GM19240 (cell line): Measurements from ENCODE around the gene DGKG.

Experiments used
- DNase-seq: peaks from one replicate; pipeline ENCODE4 v3.0.0; 2011; ENCODE audit warnings: low spot score; ENCODE audit not compliant: insufficient read length

Gene DGKG

GRCh38 chr3:186149319-186149960 lies 212.6 kb downstream of the DGKG start:
- DNase-seq, result no peak

- no peak for DNase-seq
Measured at GRCh38 chr3:186144257-186144656, 217.8 kb downstream of the DGKG start.

GRCh38 chr3:186143250-186143649 lies 218.8 kb downstream of the DGKG start:
- DNase-seq, result no peak

GRCh38 chr3:186142393-186142932 lies 219.6 kb downstream of the DGKG start:
- DNase-seq, result no peak

GRCh38 chr3:186141790-186142189 lies 220.2 kb downstream of the DGKG start:
- DNase-seq, result no peak

GRCh38 chr3:186138272-186138981 lies 223.6 kb downstream of the DGKG start:
- no peak for DNase-seq

GRCh38 chr3:186137051-186137685 lies 224.9 kb downstream of the DGKG start:
- no peak for DNase-seq

GRCh38 chr3:186133980-186134379 lies 228.1 kb downstream of the DGKG start:
- DNase-seq, result no peak

- no peak for DNase-seq
Measured at GRCh38 chr3:186132487-186132886, 229.5 kb downstream of the DGKG start.

- DNase-seq, result no peak
Measured at GRCh38 chr3:186129206-186129605, 232.8 kb downstream of the DGKG start.

- no peak for DNase-seq
Measured at GRCh38 chr3:186128158-186128557, 233.9 kb downstream of the DGKG start.

GRCh38 chr3:186127463-186127862 lies 234.6 kb downstream of the DGKG start:
- DNase-seq, result no peak

GRCh38 chr3:186125118-186125517 lies 236.9 kb downstream of the DGKG start:
- no peak for DNase-seq

- no peak for DNase-seq
Measured at GRCh38 chr3:186124592-186124991, 237.4 kb downstream of the DGKG start.

GRCh38 chr3:186123012-186123411 lies 239.0 kb downstream of the DGKG start:
- no peak for DNase-seq

GRCh38 chr3:186121968-186122367 lies 240.1 kb downstream of the DGKG start:
- no peak for DNase-seq

GRCh38 chr3:186121278-186121677 lies 240.8 kb downstream of the DGKG start:
- DNase-seq, result no peak

GRCh38 chr3:186119499-186119898 lies 242.5 kb downstream of the DGKG start:
- no peak for DNase-seq

GRCh38 chr3:186118692-186119091 lies 243.3 kb downstream of the DGKG start:
- DNase-seq, result no peak

GRCh38 chr3:186117521-186118134 lies 244.4 kb downstream of the DGKG start:
- no peak for DNase-seq

GRCh38 chr3:186115239-186115996 lies 246.6 kb downstream of the DGKG start:
- no peak for DNase-seq
